Spinal cord (tissue), 10 donors: Measurements from ENCODE around the gene SLBP. TPM values are rescaled to one million over a fixed set of nuclear protein-coding genes. Genes with fewer than 3 reads are reported as not detected.

ENCODE experiments used
- DNase-seq, 6 donors: peaks; one replicate each; pipeline versions ENCODE4 v3.0.0 to v3.0.0-alpha.2; 2013 to 2015; ENCODE audit warnings: low spot score in 6 of 6, low read depth in 4 of 6
- H3K27ac ChIP-seq: one replicate; pipeline ENCODE4 v1.5.1; 2013; ENCODE audit warnings: low read depth, low read length, control low read depth
- H3K27me3 ChIP-seq: one replicate; pipeline ENCODE4 v1.6.1; 2013; ENCODE audit warnings: low read length; ENCODE audit not compliant: control insufficient read depth, insufficient read depth
- H3K36me3 ChIP-seq: one replicate; pipeline ENCODE4 v1.6.1; 2013; ENCODE audit warnings: low read length; ENCODE audit not compliant: control insufficient read depth, insufficient read depth
- H3K4me1 ChIP-seq: one replicate; pipeline ENCODE4 v1.6.1; 2013; ENCODE audit warnings: low read length; ENCODE audit not compliant: control insufficient read depth, insufficient read depth
- H3K4me3 ChIP-seq: one replicate; pipeline ENCODE4 v1.5.1; 2013; ENCODE audit warnings: low read depth, low read length, control low read depth
- H3K9me3 ChIP-seq: one replicate; pipeline ENCODE4 v1.6.1; 2013; ENCODE audit warnings: low read length; ENCODE audit not compliant: control insufficient read depth, insufficient read depth
- WGBS: methylation state at CpG from one replicate; pipeline ENCODE4 v1.1.5; 2013; ENCODE audit warnings: missing lambda C conversion rate; ENCODE audit not compliant: insufficient coverage; 5-methylcytosine and 5-hydroxymethylcytosine counted together
- polyA plus RNA-seq, 2 donors: library from polyadenylated mRNA; unstranded; fragments of 120-200 nt; gene quantifications; one replicate each; pipeline ENCODE4 v1.2.1, GENCODE V29; 2013; ENCODE audit not compliant: insufficient read length in 2 of 2
- total RNA-seq, 2 donors: library from RNA; depleted of rRNA in 1 of 2; stranded (reverse); fragments of 120-200 nt in 1 of 2; fragments of >200 nt in 1 of 2; gene quantifications; one replicate each; pipeline versions ENCODE4 v1.2.3 to v1.2.4, GENCODE V29; 2013 to 2014
- donor health status: healthy.

Gene SLBP
- total and polyA plus RNA-seq, 4 donors: 37.0 to 59.9 (median 56.4) TPM

DNA sequence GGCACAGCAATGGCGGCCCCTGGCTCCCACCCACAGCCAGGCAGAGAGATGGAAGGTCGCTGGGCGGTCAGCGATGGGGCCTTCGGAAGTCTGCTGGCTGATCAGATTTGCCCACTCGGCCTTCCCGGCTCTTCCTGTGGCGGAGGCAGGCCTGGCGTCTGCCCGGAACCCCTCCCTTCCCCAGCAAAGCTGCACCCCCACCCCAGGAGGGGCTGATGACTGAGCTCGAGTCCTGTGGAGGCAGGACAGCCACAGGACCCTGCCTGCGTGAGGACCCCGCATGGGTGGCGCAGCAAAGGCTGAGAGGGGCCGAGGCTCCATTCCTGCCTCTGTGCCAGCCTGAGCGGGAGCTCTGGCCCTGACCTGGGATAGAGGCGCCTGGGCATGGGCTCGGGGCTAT is 44.0 kb upstream of the SLBP start:
- H3K27ac ChIP-seq: no peak overlapping the region
- no peak for DNase-seq
- H3K36me3 ChIP-seq: peaks cover 13% of the 10 kb centered on the region
- no peaks in the 10 kb centered on the region for H3K9me3 ChIP-seq
- no peak overlapping the region for H3K4me3 ChIP-seq
- H3K27me3 ChIP-seq: no peaks in the 10 kb centered on the region
- H3K4me1 ChIP-seq: peaks cover 42% of the 10 kb centered on the region
- WGBS: 72% methylated on average over 16 of the region's 18 CpGs

DNA sequence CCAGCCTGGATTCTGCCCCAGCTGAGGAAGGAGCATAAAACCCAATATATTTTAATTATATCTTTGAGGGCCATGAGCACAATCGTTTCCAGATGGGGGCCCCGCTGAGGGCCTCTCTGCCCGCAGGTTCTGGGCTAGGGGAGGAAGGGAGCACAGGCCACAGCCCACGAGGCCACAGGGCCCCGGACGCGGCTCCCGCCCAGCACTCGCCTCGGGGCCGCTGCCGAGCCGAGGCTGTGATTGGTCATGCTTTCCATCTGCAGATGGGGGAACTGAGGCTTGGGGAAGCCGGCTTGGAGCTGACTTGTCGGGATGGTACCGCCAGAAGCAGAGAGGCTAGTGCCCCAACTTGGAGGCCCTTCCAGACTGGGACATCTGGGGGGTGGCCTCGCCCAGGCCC is 43.2 kb upstream of the SLBP start:
- H3K4me1 ChIP-seq: peaks cover 34% of the 10 kb centered on the region
- no peaks in the 10 kb centered on the region for H3K27me3 ChIP-seq
- no peak for DNase-seq
- H3K36me3 ChIP-seq: peaks cover 13% of the 10 kb centered on the region
- H3K4me3 ChIP-seq: no peak overlapping the region
- no peaks in the 10 kb centered on the region for H3K9me3 ChIP-seq
- H3K27ac ChIP-seq: no peak overlapping the region
- WGBS: 84% methylated on average over 14 of the region's 17 CpGs

DNA sequence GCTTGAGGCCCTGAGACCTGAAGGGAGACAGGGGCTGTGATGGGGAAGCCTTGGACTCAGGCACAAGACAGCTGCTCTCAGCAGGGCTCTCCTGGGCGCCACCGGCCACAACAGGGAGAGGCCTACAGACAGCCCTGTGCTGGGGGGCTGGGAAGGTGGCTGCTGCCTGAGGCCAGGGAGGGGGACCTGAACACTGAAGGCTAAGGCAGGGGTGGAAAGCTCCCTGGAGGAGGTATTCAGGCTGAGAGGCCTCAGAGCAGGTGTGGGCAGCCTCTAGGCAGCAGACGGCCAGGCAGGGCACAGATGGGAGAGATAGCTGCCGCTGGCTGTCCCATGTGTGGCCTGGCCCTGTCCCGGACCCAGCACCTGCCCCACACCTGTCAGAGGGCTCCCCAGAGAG is 42.2 kb upstream of the SLBP start:
- DNase-seq: no peak
- no peaks in the 10 kb centered on the region for H3K27me3 ChIP-seq
- H3K4me1 ChIP-seq: peaks cover 24% of the 10 kb centered on the region
- WGBS: 74% methylated on average over 5 of the region's 5 CpGs
- H3K36me3 ChIP-seq: peaks cover 9% of the 10 kb centered on the region
- H3K27ac ChIP-seq: no peak overlapping the region
- H3K9me3 ChIP-seq: no peaks in the 10 kb centered on the region
- no peak overlapping the region for H3K4me3 ChIP-seq

DNA sequence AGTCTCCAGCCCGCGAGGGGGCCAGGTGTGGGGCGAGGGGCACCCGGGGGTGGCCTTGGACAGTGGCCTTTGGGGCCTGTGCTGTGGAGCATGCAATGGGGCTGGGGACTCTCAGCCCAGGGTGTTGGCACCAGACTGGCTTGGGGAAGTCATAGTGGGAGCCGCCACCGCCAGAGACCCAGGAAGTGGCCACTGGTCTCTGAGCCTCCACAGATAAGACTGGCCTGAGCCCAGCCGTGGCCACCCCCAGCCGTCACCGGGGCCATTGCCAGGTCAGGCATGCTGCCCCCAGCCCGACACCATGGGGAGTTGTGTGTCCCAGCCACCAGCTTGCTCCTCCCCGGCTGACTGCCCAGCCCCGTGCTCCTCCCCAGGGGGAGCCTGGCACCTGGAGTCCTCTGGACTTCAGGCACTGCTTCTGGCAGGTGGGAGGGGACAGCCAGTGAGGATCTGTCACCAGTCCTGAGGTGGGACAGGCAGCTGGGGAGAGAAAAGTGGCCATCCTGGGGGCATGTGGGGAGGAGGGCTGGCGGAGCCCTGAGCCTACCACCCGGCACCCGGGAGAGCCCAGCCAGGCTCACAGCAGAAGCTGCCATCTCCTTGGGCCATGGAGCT is 41.7 kb upstream of the SLBP start:
- Histone ChIP-seq H3K4me1 (peaks cover 20% of the 10 kb centered on the region), H3K27ac (no peak overlapping the region), H3K27me3 (no peaks in the 10 kb centered on the region), H3K9me3 (no peaks in the 10 kb centered on the region), H3K36me3 (peaks cover 8% of the 10 kb centered on the region), H3K4me3 (no peak overlapping the region)
- 85% methylated on average over 15 of the region's 15 CpGs for WGBS
- DNase-seq: no peak

DNA sequence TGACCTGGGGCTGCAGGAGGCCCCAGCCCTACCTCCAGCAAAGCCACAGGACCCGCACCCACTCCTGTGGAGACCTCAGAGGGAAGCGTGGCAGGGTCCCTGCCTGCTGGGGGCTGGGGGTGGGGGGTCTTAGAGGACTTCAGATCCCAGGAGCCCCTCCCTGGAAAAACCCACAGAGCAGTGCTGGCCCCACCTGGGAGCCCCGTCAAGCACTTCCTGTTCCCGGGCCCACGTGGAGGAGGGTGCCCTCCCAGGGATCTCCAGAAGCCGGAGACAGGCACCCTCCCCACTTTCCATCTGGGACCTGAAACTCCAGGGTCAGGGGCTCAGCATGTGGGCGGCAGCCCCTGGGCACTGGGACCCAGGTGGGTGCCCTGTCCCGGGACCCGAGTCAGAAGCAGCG is 41.2 kb upstream of the SLBP start:
- H3K4me1 ChIP-seq: peaks cover 25% of the 10 kb centered on the region
- DNase-seq: no peak
- 90% methylated on average over 8 of the region's 10 CpGs for WGBS

DNA sequence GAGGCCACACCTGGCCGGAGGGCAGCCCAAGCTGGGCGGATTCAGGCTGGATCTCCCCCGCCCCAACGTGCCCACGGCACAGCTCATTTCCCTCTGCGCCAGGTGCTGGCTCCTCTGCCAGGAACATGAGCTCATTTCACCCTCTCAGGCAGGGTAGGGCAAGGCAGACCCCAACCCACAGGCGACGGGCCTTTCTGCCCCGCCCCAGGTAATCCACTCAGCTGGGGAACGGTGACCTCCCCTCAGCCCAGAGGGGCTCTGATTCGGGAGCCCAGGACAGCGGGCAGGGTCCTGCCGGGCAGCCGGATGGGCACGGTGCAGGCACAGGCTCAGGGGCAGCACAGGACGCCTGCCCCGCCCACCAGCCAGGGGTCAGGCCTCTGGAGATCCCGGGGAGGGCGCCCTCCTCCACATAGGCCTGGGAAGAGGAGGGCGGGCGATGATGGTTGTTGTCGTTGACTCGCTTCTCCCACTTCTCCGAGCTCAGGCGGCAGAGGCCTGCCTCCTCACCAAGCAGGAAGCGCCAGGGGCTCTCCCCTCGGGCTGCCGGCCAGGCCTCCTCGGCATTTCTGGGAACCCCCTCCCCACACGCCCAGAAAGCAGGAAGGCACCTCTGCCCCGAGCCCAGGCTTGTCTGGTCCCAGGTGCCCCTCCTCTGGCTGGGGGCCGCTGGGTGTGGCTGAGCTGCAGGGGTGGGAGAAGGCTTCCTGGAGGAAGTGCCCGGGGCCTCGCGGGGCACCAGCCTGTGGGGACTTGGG is 40.3 kb upstream of the SLBP start:
- no peaks in the 10 kb centered on the region for H3K27me3 ChIP-seq
- peaks cover 4% of the 10 kb centered on the region for H3K36me3 ChIP-seq
- H3K9me3 ChIP-seq: no peaks in the 10 kb centered on the region
- peaks cover 30% of the 10 kb centered on the region for H3K4me1 ChIP-seq
- H3K4me3 ChIP-seq: no peak overlapping the region
- no peak overlapping the region for H3K27ac ChIP-seq
- no peak for DNase-seq
- 59% methylated on average over 30 of the region's 35 CpGs for WGBS

More for the DNA sequence above, 41.2 kb upstream of the SLBP start:
- Histone ChIP-seq H3K4me3 (no peak overlapping the region), H3K36me3 (peaks cover 4% of the 10 kb centered on the region), H3K9me3 (no peaks in the 10 kb centered on the region), H3K27me3 (no peaks in the 10 kb centered on the region), H3K27ac (no peak overlapping the region)

DNA sequence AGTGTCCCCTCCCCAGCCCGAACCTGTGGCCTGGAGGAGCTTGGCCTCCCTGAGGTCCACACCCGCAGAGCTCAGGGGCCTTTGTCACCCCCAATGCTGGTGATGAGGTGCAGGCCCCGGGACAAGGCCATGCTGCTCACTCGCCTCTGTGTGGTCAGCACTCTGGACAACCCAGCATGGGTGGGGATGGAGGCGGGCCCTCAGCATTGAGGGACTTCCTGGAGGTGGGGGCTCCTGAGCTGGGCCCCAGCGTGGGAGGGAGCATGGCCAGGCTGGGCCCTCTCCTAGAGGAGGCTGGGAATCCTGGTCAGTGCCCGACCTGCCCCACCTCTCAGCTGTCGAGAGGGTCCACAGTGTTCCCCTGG is 39.8 kb upstream of the SLBP start:
- H3K36me3 ChIP-seq: peaks cover 4% of the 10 kb centered on the region
- DNase-seq: no peak
- no peaks in the 10 kb centered on the region for H3K27me3 ChIP-seq
- H3K27ac ChIP-seq: no peak overlapping the region
- no peak overlapping the region for H3K4me3 ChIP-seq
- peaks cover 35% of the 10 kb centered on the region for H3K4me1 ChIP-seq
- 66% methylated on average over 8 of the region's 8 CpGs for WGBS
- no peaks in the 10 kb centered on the region for H3K9me3 ChIP-seq

DNA sequence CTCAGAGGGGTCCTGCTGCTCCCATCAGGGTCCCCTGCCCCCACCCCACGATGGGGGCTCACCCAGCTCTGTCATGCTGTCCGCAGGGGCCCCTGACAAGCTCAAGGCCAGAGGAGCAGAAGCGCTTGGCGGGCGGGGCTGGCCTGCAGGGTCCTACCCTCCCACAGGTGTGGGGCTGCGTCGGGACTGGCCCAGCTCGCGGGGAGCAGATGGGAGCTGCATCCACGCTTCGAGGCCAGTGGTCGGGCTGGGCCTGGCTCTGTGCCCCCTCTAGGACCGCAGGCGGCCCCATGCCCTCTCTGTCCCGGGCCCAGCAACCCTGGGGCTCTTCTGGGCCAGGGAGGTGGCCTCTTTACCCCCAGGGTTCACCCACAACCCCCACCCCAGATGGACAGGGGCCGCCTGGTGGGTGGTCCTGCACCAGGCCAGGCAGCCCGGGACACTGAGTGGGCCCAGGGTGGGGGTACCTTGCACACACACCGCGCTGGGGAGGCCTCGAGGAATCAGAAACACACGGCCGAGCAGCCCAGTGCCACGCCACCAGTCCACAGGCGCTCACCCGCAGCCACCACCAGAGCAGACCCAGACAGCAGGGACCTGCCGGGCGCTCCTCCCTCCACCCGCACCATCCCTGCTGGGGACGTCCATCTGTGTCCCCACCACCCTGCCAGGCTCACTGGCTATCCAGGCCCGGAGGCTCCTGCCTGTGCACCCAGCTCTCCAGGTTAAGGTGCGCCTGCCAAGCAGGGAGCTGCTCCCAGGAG is 39.2 kb upstream of the SLBP start:
- Histone ChIP-seq H3K4me1 (peaks cover 41% of the 10 kb centered on the region), H3K27ac (no peak overlapping the region), H3K4me3 (no peak overlapping the region), H3K9me3 (no peaks in the 10 kb centered on the region), H3K36me3 (peaks cover 10% of the 10 kb centered on the region), H3K27me3 (no peaks in the 10 kb centered on the region)
- WGBS: 84% methylated on average over 30 of the region's 31 CpGs
- DNase-seq: no peak

DNA sequence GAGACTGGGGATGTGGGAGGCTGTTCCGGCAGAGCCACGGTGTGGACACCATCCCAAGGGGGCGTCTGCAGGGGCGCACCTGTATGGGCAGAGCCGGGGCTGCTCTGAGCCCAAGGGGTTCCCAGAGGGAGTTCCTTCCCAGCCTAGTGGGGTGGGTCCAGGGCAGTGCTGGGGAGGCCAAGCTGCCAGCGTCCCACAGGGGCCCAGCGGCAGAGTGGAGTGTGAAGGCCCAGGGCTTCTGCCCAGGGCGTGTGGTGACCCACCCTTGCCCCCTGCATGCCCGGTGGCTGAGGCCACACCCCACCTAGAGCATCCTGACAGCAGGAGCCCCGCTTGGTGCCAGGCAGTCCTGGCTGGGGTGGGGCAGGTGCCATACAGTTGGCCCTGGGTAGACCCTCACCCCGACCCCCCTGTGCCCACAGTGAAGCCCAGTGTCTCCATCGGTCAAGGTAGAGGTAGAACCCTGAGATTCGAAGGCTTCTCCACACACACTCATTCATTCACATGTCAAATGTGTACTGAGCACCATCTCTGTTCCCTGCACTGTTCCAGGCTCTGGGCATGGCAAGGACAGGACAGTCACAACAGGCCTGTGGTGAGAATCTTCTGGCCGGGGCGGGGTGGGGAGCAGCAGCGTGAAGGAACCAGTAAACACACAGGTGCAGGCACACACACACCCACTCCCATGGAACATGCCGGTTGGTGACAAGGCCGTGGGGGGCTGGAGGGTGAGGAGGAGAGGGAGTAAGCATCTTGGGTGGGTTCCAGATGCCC is 38.4 kb upstream of the SLBP start:
- WGBS: 85% methylated on average over 12 of the region's 18 CpGs
- peaks cover 16% of the 10 kb centered on the region for H3K36me3 ChIP-seq
- no peaks in the 10 kb centered on the region for H3K27me3 ChIP-seq
- H3K4me1 ChIP-seq: peaks cover 47% of the 10 kb centered on the region
- no peaks in the 10 kb centered on the region for H3K9me3 ChIP-seq
- no peak overlapping the region for H3K27ac ChIP-seq
- DNase-seq: no peak
- H3K4me3 ChIP-seq: no peak overlapping the region
